AG09309 (cell line): ENCODE data around the gene FBXO31.

Experiments used
- DNase-seq: peaks from one replicate; pipeline ENCODE4 v3.0.0-alpha.2; 2010; ENCODE audit warnings: low read depth
- H3K4me3 ChIP-seq: 2 replicates; pipeline ENCODE4 v1.5.1; 2011; ENCODE audit warnings: mild to moderate bottlenecking, low read depth, low read length, moderate library complexity; ENCODE audit not compliant: control insufficient read depth
- TF ChIP-seq, protein P1 (sequence below): IDR thresholded peaks from 2 replicates; pipeline ENCODE4 v1.5.1; 2011; ENCODE audit warnings: mild to moderate bottlenecking, low read depth, low read length, inconsistent platforms; ENCODE audit not compliant: insufficient read depth, control insufficient read depth; ENCODE audit errors: missing control alignments

The FBXO31 gene

DNA sequence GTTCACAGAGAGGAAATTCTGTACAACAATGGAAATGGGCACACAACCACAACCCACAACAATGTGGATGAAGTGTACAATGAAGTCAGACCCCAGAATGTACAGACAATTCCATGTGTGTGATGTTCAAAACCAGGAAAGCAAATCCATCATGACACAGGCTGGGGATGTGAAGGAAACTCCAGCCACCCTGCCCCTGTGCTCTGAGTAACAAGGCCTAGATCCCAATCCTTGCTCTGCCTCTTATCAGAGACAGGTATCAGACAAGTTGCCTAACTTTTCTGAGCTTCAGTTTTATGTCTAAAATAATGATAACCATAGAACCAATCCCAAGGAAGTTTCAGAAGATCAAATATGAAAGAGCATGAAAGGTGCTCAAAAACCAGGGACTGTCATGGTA, 64.6 kb downstream of the FBXO31 start:
- DNase-seq = no peak
- no peak overlapping the region for H3K4me3 ChIP-seq
- TF ChIP-seq, protein P1, sequence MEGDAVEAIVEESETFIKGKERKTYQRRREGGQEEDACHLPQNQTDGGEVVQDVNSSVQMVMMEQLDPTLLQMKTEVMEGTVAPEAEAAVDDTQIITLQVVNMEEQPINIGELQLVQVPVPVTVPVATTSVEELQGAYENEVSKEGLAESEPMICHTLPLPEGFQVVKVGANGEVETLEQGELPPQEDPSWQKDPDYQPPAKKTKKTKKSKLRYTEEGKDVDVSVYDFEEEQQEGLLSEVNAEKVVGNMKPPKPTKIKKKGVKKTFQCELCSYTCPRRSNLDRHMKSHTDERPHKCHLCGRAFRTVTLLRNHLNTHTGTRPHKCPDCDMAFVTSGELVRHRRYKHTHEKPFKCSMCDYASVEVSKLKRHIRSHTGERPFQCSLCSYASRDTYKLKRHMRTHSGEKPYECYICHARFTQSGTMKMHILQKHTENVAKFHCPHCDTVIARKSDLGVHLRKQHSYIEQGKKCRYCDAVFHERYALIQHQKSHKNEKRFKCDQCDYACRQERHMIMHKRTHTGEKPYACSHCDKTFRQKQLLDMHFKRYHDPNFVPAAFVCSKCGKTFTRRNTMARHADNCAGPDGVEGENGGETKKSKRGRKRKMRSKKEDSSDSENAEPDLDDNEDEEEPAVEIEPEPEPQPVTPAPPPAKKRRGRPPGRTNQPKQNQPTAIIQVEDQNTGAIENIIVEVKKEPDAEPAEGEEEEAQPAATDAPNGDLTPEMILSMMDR = no peak

DNA sequence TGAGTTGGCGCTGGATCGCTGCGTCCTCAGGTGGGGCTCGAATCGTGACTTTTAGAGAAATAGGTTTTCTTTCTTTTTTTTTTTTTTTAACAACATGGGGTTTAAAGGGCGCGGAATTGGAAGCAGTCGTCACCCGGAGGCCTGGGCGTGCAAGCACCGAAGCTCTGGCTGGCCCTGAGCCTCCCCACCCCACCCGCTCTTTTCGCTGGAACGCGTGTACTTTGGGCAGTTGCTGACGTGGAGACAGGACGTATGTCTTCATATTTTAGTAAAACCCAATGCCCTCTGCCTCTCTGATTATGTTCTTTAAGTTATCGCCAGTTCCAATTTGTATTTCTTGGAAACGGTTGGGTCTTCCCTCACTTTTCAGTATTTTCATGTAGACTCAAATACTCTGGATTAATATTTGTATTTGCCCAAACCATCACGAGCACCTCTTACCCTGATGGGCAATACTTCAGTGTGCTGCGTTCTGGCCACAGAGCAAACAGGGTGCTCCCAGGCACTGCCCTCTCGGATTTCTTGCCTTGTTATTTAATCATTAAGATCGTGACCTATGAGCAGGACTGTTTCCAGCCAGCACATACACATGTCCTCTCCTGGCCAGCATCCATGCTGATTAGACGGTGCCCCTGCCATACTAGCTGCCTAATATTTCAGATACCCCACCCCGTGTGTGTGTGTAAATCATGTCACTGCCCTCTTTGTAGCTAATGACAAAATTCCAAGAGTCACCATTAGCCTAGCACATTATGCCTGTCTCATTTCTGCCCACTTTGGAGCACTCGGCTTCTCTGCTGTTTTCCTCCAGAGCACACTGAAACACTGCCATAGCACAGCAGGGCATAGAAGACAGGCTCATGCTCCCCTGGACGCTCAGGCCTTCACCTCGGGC, 65.6 kb downstream of the FBXO31 start:
- H3K4me3 ChIP-seq = peak overlapping the region; percentile 89
- no peak for DNase-seq
- TF ChIP-seq, protein P1 = no peak

DNA sequence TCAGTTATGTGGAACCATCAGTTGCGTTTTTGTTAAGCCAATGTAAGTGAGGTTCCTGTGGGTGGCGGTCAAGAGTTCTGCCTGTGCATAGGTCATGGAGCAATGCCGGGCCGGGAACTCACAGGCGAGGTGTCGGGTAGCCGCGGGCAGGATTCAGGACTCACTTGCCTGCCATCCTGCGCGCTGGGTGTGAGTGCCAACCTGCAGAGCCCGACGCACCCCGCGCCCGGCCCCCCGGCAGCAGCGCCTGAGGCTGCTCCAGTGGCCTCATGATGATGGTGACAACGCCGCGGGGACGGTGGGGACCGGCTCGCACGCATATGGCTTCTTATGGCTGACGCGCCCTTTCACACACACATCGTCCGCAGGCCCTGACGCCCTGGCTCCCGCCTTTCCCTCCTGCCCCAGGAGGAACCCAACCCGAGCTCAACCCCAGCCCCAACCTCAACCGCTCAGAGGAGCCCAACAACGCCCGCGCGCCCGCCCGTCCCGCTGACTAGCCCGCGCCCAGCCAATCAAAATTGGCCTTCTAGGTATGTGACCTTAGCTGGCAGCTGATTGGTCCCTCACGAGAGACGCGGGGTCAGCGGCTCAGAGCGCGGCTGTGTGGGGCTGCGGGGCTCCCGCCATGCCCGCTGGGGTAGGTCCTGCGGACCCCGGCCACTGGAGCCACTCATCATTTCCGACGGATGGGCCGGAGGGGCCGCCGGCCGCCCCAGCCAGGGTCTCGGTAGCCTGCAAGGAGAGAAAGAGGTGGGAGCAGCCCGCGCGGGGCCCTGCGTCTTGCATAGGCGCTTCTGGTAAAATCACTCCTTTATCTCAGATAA, 66.4 kb downstream of the FBXO31 start, which contains the start of gene C16orf95:
Gene C16orf95, minus strand, starts transcription at position 470 of the 827 bp plus-strand sequence. Its CDS starts 150 bp downstream, at position 320.
- peak within 1 kb of the TSS; percentile 89 for H3K4me3 ChIP-seq
- TF ChIP-seq, protein P1 = peak; percentile 74
- peak; percentile 75 for DNase-seq

DNA sequence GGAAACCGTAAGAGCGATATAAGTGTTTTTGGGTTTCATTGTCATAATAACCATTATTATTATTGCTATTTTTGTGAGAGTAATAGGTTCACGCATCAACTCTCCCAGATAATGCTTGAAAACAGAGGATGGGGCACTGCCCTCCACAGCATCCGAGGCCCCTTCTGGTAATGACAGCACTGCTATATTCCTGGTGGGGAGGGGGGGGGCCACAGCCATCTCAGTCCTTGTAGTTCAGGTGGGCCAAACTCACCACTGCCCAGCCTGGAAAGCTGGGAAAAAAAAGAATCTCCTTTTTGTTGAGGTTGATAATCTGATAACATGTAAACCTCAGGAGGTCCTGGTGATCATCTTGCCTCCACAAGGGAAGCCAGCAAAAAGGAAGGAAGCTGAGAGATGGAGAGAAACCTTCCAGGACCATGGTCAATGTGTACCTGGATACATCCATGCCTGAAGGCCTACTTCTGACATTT, 67.1 kb downstream of the FBXO31 start:
- TF ChIP-seq, protein P1 = no peak
- DNase-seq = no peak
- H3K4me3 ChIP-seq = peak overlapping the region; percentile 89

DNA sequence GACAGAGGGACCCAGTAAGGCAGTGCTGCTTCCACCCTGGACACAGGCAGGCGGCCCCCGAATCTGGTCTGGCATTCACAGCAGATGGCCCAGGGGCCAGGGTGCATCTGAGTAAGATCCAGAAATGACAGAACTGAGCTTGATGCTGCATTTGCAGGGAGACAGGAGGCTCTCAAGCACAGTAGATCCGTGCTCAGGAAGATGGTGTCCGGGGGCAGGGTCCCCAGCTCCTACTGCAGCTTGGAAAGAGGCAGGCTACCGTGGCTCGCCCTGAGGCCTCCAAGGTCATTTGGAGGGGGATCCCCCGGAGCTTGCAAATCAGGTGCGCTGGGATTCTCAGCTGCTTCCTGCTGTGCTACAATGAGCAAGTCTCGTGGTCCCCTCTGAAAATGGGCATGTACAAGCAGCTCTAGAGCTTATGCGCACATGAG, 68.6 kb downstream of the FBXO31 start:
- TF ChIP-seq, protein P1 = no peak
- H3K4me3 ChIP-seq = no peak overlapping the region
- DNase-seq = no peak

DNA sequence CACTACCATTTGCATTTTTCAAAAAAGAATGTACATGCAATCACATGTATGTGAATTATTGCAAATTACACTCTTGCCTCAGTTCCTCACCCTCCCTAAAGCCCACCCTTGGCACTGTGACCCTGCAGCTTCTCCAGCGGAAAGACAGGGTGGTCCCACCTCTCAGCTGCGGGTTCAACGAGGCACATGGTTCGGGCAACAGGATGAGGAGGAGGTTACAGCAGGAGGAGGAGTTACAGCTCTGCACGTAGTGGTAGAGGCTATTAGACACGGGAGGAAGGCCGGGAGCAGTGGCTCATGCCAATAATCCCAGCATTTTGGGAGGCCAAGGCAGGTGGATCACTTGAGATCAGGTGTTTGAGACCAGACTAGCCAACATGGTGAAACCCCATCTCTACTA, 71.6 kb downstream of the FBXO31 start:
- H3K4me3 ChIP-seq = no peak overlapping the region
- no peak for DNase-seq
- TF ChIP-seq, protein P1 = no peak
